Spleen (tissue), 11 donors: ENCODE results near the gene NPY2R. TPM values are rescaled to one million over a fixed set of nuclear protein-coding genes. Genes with fewer than 3 reads are reported as not detected.

Experiments
- DNase-seq: peaks from one replicate; pipeline ENCODE4 v3.0.0-alpha.2; 2020
- H3K27ac ChIP-seq, 8 donors: fragments of 200-600 bp; sonication (generic) in 7 of 8; 1 replicate in 4 of 8; 2 replicates in 4 of 8; pipeline versions ENCODE4 v1.5.0 to v1.8.0; 2016 to 2021; ENCODE audit warnings: inconsistent platforms in 4 of 8, mild to moderate bottlenecking in 4 of 8, moderate library complexity in 1 of 8
- H3K27me3 ChIP-seq, 7 donors: fragments of 200-600 bp; sonication (generic) in 6 of 7; replicated peaks in 1 of 7; 1 replicate in 4 of 7; 2 replicates in 3 of 7; pipeline versions ENCODE4 v1.5.0 to v1.8.0; 2016 to 2021; ENCODE audit warnings: inconsistent platforms in 3 of 7, mild to moderate bottlenecking in 1 of 7
- H3K36me3 ChIP-seq, 6 donors: fragments of 200-600 bp; sonication (generic) in 5 of 6; 1 replicate in 4 of 6; 2 replicates in 2 of 6; pipeline versions ENCODE4 v1.5.0 to v1.8.0; 2016 to 2021; ENCODE audit warnings: inconsistent platforms in 2 of 6
- H3K4me1 ChIP-seq, 6 donors: fragments of 200-600 bp; sonication (generic) in 5 of 6; 1 replicate in 3 of 6; 2 replicates in 3 of 6; pipeline versions ENCODE4 v1.5.0 to v1.8.0; 2016 to 2021; ENCODE audit warnings: inconsistent platforms in 3 of 6
- H3K4me3 ChIP-seq, 8 donors: fragments of 200-600 bp; sonication (generic) in 7 of 8; 1 replicate in 4 of 8; 2 replicates in 4 of 8; pipeline versions ENCODE4 v1.5.0 to v1.8.0; 2016 to 2021; ENCODE audit warnings: inconsistent platforms in 4 of 8, mild to moderate bottlenecking in 4 of 8, moderate library complexity in 2 of 8
- H3K9me3 ChIP-seq, 8 donors: fragments of 200-600 bp; sonication (generic) in 7 of 8; 1 replicate in 4 of 8; 2 replicates in 4 of 8; pipeline versions ENCODE4 v1.5.0 to v1.8.0; 2016 to 2021; ENCODE audit warnings: inconsistent platforms in 4 of 8
- CTCF ChIP-seq, 11 experiments: fragments of 200-600 bp in 7 of 11; fragments of 450-650 bp in 4 of 11; sonication (generic) in 4 of 11; IDR thresholded peaks in 8 of 11; conservative IDR thresholded peaks in 3 of 11; 1 replicate in 7 of 11; 2 replicates in 4 of 11; pipeline versions ENCODE4 v1.4.0 to v1.8.0; 2016 to 2021; ENCODE audit warnings: antibody characterized with exemption in 11 of 11, inconsistent platforms in 4 of 11, mild to moderate bottlenecking in 1 of 11
- POLR2A ChIP-seq, 3 donors: fragments of 450-650 bp; IDR thresholded peaks; one replicate each; pipeline ENCODE4 v1.5.1; 2017; ENCODE audit warnings: antibody characterized with exemption in 3 of 3, mild to moderate bottlenecking in 1 of 3
- POLR2AphosphoS5 ChIP-seq, 3 donors: sonication (generic); formaldehyde crosslinking; IDR thresholded peaks; one replicate each; pipeline ENCODE4 v1.5.1; 2017; ENCODE audit warnings: antibody characterized with exemption in 3 of 3
- WGBS, 5 donors: extraction: QIAGEN DNeasy Blood & Tissue Kit in 3 of 5; methylation state at CpG; one replicate each; pipeline versions ENCODE4 v1.1.5 to v1.1.7; 2013 to 2018; 5-methylcytosine and 5-hydroxymethylcytosine counted together
- intact Hi-C: fragments of 100-400 bp; cut with DNase I; formaldehyde crosslinking; loops from one replicate; pipeline ENCODE4 v1.15.0; 2023; ENCODE audit warnings: low total_unique reads
- polyA plus RNA-seq, 3 donors: library from polyadenylated mRNA; stranded (reverse); fragments of 200-250 nt; gene quantifications; one replicate each; pipeline ENCODE4 v1.2.1, GENCODE V29; 2013
- total RNA-seq, 7 donors: library from RNA; depleted of rRNA in 3 of 7; stranded (reverse); fragments of >200 nt in 3 of 7; fragmentation: NEBNext Ultra II Directional in 4 of 7; extraction: Animal tissue kit (Norgen Biotek cat#: 25700) in 4 of 7; gene quantifications; one replicate each; pipeline versions ENCODE4 v1.1.0 to v1.2.1, GENCODE V29; 2016 to 2021
- donor health status: healthy with polysubstance abuse.
- donor health status: DM: no; HTN: no; CAD: no; lungs with moderate emphysema.
- donor health status: DM: no; HTN: no; CAD: no.
- donor health status: Bipolar disorder and iron deficiency.
- donor health status: healthy.
- donor health status: DM: no; HTN: no; CAD: no.
- donor health status: DM: yes; HTN: yes; CAD: no.

NPY2R gene
- total and polyA plus RNA-seq, 10 donors = 0.02 to 1.5 (median 0.03) TPM; not detected in 7

- no peak overlapping the region for H3K27ac ChIP-seq
- no peaks in the 10 kb centered on the region for H3K36me3 ChIP-seq
- H3K27me3 ChIP-seq = no peaks in the 10 kb centered on the region
- no peaks in the 10 kb centered on the region for H3K4me1 ChIP-seq
- peaks cover 0 to 11% (median 2%) of the 10 kb centered on the region in 8 donors for H3K9me3 ChIP-seq
- intact Hi-C loops = no loop called here
- WGBS, 5 donors = 74 to 92% (median 79%) methylated on average over 1 of the region's 1 CpG
- no peak for DNase-seq
- TF ChIP-seq CTCF (IDR thresholded peaks at IDR 0.05 in 8 of 11, conservative IDR thresholded peaks at IDR 0.05 in 3 of 11) (no peak), POLR2AphosphoS5 (IDR thresholded peaks at IDR 0.05) (no peak), POLR2A (IDR thresholded peaks at IDR 0.05) (no peak)
- H3K4me3 ChIP-seq = no peak overlapping the region
Measured at GRCh38 chr4:155263480-155263879, 55.0 kb downstream of the NPY2R start.

GRCh38 chr4:155265113-155265512, 56.7 kb downstream of the NPY2R start:
- Histone ChIP-seq H3K36me3 (no peaks in the 10 kb centered on the region), H3K9me3 (peaks cover 0 to 11% (median 3%) of the 10 kb centered on the region in 8 donors), H3K4me3 (no peak overlapping the region), H3K4me1 (no peaks in the 10 kb centered on the region), H3K27me3 (no peaks in the 10 kb centered on the region), H3K27ac (peak overlapping the region in 5 of 8 donors; percentile 3 to 51 (median 20))
- intact Hi-C loops = no loop called here
- no peak for DNase-seq
- TF ChIP-seq CTCF (IDR thresholded peaks at IDR 0.05 in 8 of 11, conservative IDR thresholded peaks at IDR 0.05 in 3 of 11) (no peak), POLR2AphosphoS5 (IDR thresholded peaks at IDR 0.05) (no peak), POLR2A (IDR thresholded peaks at IDR 0.05) (no peak)
- 66 to 74% (median 68%) methylated on average over 2 of the region's 2 CpGs for WGBS, 5 donors

Other genes starting within 250 kb of the NPY2R start
- 10 to 100 TPM in 1 of 7 donors, 1 to 10 TPM in 6; 3.5 to 11.7 (median 5.6) TPM for gene MAP9, start 168.3 kb downstream of the NPY2R start, total RNA-seq
- gene MAP9, start 168.3 kb downstream of the NPY2R start, polyA plus RNA-seq = 1 to 10 TPM; 1.1 to 3.3 (median 1.5) TPM